HEK293T (cell line): Measurements from ENCODE around the gene ABCF3.

ENCODE experiments used
- CTCF ChIA-PET: fragments of 350-600 bp; formaldehyde crosslinking; extraction: SDS; loops from one replicate; lab custom pipeline; 2021; ENCODE audit warnings: antibody characterized with exemption, inconsistent platforms; lab: Yijun Ruan, JAX
- POLR2A ChIA-PET: fragments of 350-600 bp; formaldehyde crosslinking; extraction: SDS; loops from one replicate; lab custom pipeline; 2020; ENCODE audit warnings: antibody characterized with exemption, inconsistent platforms; lab: Yijun Ruan, JAX
- DNase-seq: peaks from one replicate; pipeline ENCODE4 v3.0.0; 2012; ENCODE audit warnings: mixed read lengths; ENCODE audit errors: extremely low spot score
- ARNT ChIP-seq: fragments of 450-650 bp; IDR thresholded peaks from 2 replicates; pipeline ENCODE4 v1.6.1; 2017; ENCODE audit warnings: mild to moderate bottlenecking
- BHLHE40 ChIP-seq: fragments of 450-650 bp; IDR thresholded peaks from 2 replicates; pipeline ENCODE4 v1.6.1; 2016; ENCODE audit warnings: mild to moderate bottlenecking, moderate library complexity, borderline replicate concordance
- CTBP1 ChIP-seq: fragments of 450-650 bp; IDR thresholded peaks from 2 replicates; pipeline ENCODE4 v1.6.1; 2016; ENCODE audit warnings: borderline replicate concordance
- ELF4 ChIP-seq: fragments of 450-650 bp; IDR thresholded peaks from 2 replicates; pipeline ENCODE4 v1.6.1; 2017; ENCODE audit warnings: antibody characterized with exemption
- FOXA1 ChIP-seq: fragments of 450-650 bp; IDR thresholded peaks from 2 replicates; pipeline ENCODE4 v1.6.1; 2016; ENCODE audit warnings: mild to moderate bottlenecking
- FOXK2 ChIP-seq: fragments of 450-650 bp; IDR thresholded peaks from 2 replicates; pipeline ENCODE4 v1.6.1; 2016; ENCODE audit warnings: mild to moderate bottlenecking
- FOXM1 ChIP-seq: fragments of 450-650 bp; IDR thresholded peaks from 2 replicates; pipeline ENCODE4 v1.6.1; 2017; ENCODE audit warnings: mild to moderate bottlenecking, borderline replicate concordance
- HDGF ChIP-seq: fragments of 450-650 bp; IDR thresholded peaks from 2 replicates; pipeline ENCODE4 v1.6.1; 2017; ENCODE audit warnings: antibody characterized with exemption, borderline replicate concordance
- L3MBTL2 ChIP-seq: fragments of 450-650 bp; conservative IDR thresholded peaks from 2 replicates; pipeline ENCODE4 v1.6.1; 2016; ENCODE audit warnings: mild to moderate bottlenecking
- LEF1 ChIP-seq: fragments of 450-650 bp; IDR thresholded peaks from 2 replicates; pipeline ENCODE4 v1.6.1; 2017; ENCODE audit warnings: mild to moderate bottlenecking, borderline replicate concordance
- NFRKB ChIP-seq: fragments of 450-650 bp; IDR thresholded peaks from 2 replicates; pipeline ENCODE4 v1.6.1; 2016; ENCODE audit warnings: mild to moderate bottlenecking, moderate library complexity
- PKNOX1 ChIP-seq: fragments of 450-650 bp; IDR thresholded peaks from 2 replicates; pipeline ENCODE4 v1.6.1; 2016
- SP1 ChIP-seq: fragments of 450-650 bp; IDR thresholded peaks from 2 replicates; pipeline ENCODE4 v1.6.1; 2017
- SUZ12 ChIP-seq: fragments of 450-650 bp; IDR thresholded peaks from 2 replicates; pipeline ENCODE4 v1.6.1; 2016; ENCODE audit warnings: mild to moderate bottlenecking
- TARDBP ChIP-seq: fragments of 450-650 bp; IDR thresholded peaks from 2 replicates; pipeline ENCODE4 v1.6.1; 2016
- ZNF384 ChIP-seq: fragments of 450-650 bp; IDR thresholded peaks from 2 replicates; pipeline ENCODE4 v1.6.1; 2016

ABCF3 gene

GRCh38 chr3:184174646-184175492, 11.1 kb upstream of the ABCF3 start, which contains the start of gene AP2M1:
TSS of gene AP2M1 (plus strand) at chr3:184174855. CDS start at chr3:184176994, 2,139 bp downstream.
- ChIA-PET CTCF (no interaction called here), POLR2A (interaction anchor here (1.0 to 3.0 kb wide), 3 partner anchors 11 to 40 kb away, joined by 3 to 13 read pairs (median 4); partner anchors contain the start of genes ABCF3 and EIF2B5)
- peak; percentile 88 for DNase-seq
- peak; percentile 68 for TF ChIP-seq ZNF384
- no peak for TF ChIP-seq ARNT
- TF ChIP-seq ELF4: 0 out of 2 replicates have a peak, but pooled peaks have one; percentile 23

- no peak for TF ChIP-seq FOXK2
- no peak for TF ChIP-seq TARDBP
- no peak for TF ChIP-seq SP1
- no peak for TF ChIP-seq FOXA1
- no peak for TF ChIP-seq FOXM1
- TF ChIP-seq ELF4: no peak
- TF ChIP-seq ARNT: no peak
- TF ChIP-seq PKNOX1: no peak
- ChIA-PET CTCF (no interaction called here), POLR2A (interaction anchor here (1.4 to 3.0 kb wide), 2 partner anchors 11 to 20 kb away, joined by 9 to 13 read pairs; partner anchors contain the start of genes ABCF3 and DVL3)
- DNase-seq: no peak
Measured at GRCh38 chr3:184175506-184175905, 10.5 kb upstream of the ABCF3 start.

- ChIA-PET CTCF (interaction anchor here (0.6 kb wide), 1 partner anchor 10 kb away, joined by 3 read pairs; the partner anchor contains the start of gene ABCF3), POLR2A (interaction anchor here (0.9 to 1.6 kb wide), 4 partner anchors 10 to 42 kb away, joined by 3 to 10 read pairs (median 6); partner anchors contain the start of genes ABCF3 and DVL3)
- no peak for DNase-seq
- TF ChIP-seq BHLHE40 (no peak), L3MBTL2 (no peak), NFRKB (no peak), SP1 (no peak), TARDBP (no peak), FOXA1 (no peak), LEF1 (no peak), PKNOX1 (no peak), FOXK2 (no peak), ZNF384 (no peak), HDGF (no peak), FOXM1 (no peak)
Measured at GRCh38 chr3:184175981-184176376, 10.0 kb upstream of the ABCF3 start.

GRCh38 chr3:184176377-184177330, 9.3 kb upstream of the ABCF3 start:
- CTCF ChIA-PET: interaction anchor here (0.6 kb wide), 1 partner anchor 9 kb away, joined by 3 read pairs; the partner anchor contains the start of gene ABCF3
- POLR2A ChIA-PET: interaction anchor here (0.6 to 1.6 kb wide), 6 partner anchors 9 to 43 kb away, joined by 3 to 10 read pairs (median 4); partner anchors contain the start of genes ABCF3 and DVL3
- TF ChIP-seq LEF1 (no peak), PKNOX1 (no peak), L3MBTL2 (no peak)
- DNase-seq: peak; percentile 52

- ChIA-PET CTCF (no interaction called here), POLR2A (interaction anchor here (1.0 to 1.6 kb wide), 3 partner anchors 9 to 43 kb away, joined by 3 to 10 read pairs (median 4); partner anchors contain the start of gene ABCF3)
- TF ChIP-seq SP1 (no peak), LEF1 (no peak), ZNF384 (no peak), FOXK2 (no peak), ARNT (no peak), BHLHE40 (no peak), L3MBTL2 (no peak), SUZ12 (no peak), NFRKB (no peak), TARDBP (no peak), FOXM1 (no peak)
- no peak for DNase-seq
Measured at GRCh38 chr3:184177331-184177731, 8.7 kb upstream of the ABCF3 start.

GRCh38 chr3:184177767-184178306, 8.2 kb upstream of the ABCF3 start:
- no peak for DNase-seq
- ChIA-PET CTCF (no interaction called here), POLR2A (no interaction called here)
- TF ChIP-seq FOXM1 (no peak), L3MBTL2 (no peak), FOXA1 (no peak), SUZ12 (no peak), NFRKB (no peak), PKNOX1 (no peak), FOXK2 (no peak), HDGF (no peak), BHLHE40 (no peak), ARNT (no peak), ZNF384 (no peak), LEF1 (no peak), CTBP1 (no peak), ELF4 (no peak), TARDBP (no peak)
